ENCODE results near the gene PTPN14.

Gene PTPN14

DNA sequence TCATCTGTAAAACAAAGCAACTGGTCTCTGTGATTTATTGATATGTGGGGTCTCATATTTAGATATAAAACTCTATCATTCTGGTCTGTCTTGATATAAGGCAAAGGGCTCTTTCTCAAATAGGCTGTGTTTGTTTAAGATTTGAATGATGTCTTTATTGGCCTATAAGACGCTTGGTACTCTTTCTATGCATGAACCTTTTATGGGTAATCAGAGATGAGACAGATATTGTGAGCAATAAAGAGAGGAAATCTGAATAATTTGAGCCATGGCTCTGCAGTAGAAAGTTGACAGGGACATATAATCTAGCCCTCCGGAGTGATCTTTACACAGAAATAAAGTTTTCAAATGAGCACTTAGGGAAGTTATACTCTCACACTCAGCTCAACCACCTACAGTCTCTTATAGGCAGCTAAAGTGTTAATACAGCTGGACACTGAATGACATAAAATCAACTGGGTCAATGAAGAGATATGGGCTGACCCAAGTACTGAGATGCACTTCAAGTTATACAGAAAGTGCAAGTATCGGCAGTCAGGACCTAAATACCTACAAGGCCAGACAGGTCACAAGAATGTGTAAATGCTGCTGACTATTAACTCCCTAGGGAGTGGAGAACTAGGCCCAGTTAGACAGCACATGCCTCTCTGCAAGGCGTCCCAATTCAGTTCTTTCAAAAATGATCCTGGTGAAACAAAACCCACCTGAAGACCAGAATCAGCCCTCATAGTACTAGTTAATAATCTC lies 111.0 kb downstream of the PTPN14 start:
- H3K27ac ChIP-seq: no peak overlapping the region; the same call in 1 of the 2 replicates
- no peak for TF ChIP-seq ZFX (IDR thresholded peaks at IDR 0.05)
- TF ChIP-seq, protein P1, sequence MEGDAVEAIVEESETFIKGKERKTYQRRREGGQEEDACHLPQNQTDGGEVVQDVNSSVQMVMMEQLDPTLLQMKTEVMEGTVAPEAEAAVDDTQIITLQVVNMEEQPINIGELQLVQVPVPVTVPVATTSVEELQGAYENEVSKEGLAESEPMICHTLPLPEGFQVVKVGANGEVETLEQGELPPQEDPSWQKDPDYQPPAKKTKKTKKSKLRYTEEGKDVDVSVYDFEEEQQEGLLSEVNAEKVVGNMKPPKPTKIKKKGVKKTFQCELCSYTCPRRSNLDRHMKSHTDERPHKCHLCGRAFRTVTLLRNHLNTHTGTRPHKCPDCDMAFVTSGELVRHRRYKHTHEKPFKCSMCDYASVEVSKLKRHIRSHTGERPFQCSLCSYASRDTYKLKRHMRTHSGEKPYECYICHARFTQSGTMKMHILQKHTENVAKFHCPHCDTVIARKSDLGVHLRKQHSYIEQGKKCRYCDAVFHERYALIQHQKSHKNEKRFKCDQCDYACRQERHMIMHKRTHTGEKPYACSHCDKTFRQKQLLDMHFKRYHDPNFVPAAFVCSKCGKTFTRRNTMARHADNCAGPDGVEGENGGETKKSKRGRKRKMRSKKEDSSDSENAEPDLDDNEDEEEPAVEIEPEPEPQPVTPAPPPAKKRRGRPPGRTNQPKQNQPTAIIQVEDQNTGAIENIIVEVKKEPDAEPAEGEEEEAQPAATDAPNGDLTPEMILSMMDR (conservative IDR thresholded peaks at IDR 0.05): no peak

DNA sequence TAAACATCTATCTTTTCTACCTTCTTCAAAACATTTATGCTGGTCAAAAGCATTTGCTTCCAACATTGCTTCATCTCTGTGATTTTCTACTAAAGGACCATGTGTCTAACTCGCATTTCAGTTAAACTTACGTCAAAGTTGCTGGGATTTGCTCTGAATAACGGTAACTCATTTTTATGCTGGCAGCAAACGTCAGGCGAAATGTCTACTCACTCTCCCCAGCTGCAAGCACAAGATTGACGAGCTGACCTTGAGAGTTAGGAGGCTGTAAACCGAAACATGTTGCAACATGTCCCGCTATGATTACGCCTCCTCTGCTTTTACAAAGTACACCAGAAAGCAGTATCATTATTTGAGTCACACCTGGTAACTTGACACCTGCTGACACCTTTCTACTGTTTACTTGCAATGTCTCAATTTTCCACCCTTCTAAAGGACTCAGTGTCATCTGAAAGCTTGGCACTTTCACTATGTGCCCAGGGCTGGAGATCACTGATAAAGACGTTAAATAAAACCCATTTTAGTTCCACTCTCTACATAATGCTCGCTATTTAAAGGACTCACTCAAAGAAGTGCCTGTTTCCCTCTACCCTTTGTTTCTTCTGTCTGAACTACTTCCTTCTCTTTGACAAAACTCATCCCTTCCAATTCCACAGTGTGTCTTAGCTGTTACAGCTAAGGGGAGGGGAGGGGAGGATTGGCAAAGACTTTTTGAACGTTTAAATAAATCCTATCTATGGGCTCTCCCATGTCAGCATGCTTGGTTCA lies 111.9 kb downstream of the PTPN14 start:
- no peak overlapping the region; the same call in 1 of the 2 replicates for H3K27ac ChIP-seq
- TF ChIP-seq ZFX (IDR thresholded peaks at IDR 0.05): no peak
- TF ChIP-seq, protein P1 (conservative IDR thresholded peaks at IDR 0.05): no peak

DNA sequence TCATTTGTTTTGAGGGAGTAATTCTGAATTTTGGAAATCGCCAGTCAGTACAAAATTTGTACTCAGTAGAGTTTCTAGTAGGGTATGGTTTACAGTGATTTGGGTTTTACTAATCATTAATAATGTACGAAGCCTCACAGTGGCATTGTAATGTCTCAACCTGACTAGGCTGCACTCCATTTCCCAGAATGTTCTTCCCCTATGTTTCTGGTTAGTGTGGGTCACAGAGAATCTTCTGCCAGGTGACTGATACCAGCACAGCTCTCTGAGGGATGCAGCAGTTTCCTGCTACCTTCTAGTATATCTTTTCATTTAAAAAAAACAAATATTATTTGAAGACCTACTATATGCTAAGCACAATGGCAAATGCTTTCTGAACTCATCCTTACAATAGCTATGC lies 112.9 kb downstream of the PTPN14 start:
- TF ChIP-seq, protein P1 (conservative IDR thresholded peaks at IDR 0.05): no peak
- TF ChIP-seq ZFX (IDR thresholded peaks at IDR 0.05): no peak
- no peak overlapping the region for H3K27ac ChIP-seq

DNA sequence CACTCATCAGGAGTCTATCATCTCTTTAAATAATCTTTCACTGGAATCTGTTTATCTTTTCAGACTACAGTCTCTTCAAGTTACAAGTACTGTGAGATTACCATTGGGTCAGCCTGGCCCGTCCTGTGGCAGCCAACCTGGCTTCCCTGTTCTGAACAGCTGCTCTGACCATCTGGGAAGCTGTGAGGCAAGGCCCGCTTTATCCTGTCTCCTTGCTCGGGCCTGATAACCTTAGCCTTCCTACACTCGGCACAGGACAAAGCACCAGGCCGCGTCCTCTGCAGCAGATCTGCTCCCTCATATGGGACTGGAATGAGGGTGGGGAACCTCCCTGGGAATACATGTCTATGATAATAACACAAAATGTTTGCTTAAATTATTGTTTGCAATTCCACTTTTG lies 113.3 kb downstream of the PTPN14 start:
- no peak for TF ChIP-seq ZFX (IDR thresholded peaks at IDR 0.05)
- TF ChIP-seq, protein P1 (conservative IDR thresholded peaks at IDR 0.05): no peak
- no peak overlapping the region for H3K27ac ChIP-seq

DNA sequence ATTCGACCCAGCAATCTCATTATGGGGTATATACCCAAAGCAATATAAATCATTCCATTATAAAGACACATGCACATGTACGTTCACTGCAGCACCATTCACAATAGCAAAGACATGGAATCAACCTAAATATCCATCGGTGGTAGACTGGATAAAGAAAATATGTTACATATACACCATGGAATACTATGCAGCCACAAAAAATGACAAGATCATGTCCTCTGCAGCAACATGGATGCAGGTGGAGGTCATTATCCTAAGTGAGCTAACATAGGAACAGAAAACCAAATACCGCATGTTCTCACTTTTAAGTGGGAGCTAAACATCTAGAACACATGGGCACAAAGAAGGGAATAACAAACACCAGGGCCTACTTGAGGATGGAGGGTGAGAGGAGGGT lies 115.5 kb downstream of the PTPN14 start:
- no peak for TF ChIP-seq ZFX (IDR thresholded peaks at IDR 0.05)
- TF ChIP-seq, protein P1 (conservative IDR thresholded peaks at IDR 0.05): no peak
- H3K27ac ChIP-seq: no peak overlapping the region

DNA sequence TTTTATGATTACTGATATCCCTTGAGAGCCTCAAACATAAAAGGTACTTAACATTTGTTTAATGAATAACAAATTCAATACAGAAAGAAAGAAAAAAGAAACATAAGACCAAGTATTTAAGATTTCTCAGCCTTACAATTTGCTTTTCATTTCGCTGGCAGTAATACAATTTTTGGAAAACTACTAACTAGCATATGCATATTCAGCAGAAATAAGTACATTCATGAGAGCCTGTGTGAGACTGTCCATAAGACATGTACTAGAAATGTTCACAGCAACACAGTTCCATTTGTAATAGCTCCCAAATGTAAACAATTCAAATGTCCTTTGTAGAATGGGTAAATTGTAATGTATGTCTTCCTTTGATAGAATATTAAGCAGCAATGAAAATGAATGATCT lies 119.2 kb downstream of the PTPN14 start:
- H3K27ac ChIP-seq: no peak overlapping the region
- TF ChIP-seq, protein P1 (conservative IDR thresholded peaks at IDR 0.05): no peak
- no peak for TF ChIP-seq ZFX (IDR thresholded peaks at IDR 0.05)

All from C4-2B (cell line).